Thoracic aorta (tissue), 2 donors: ENCODE measurements around the gene AK8. TPM values are rescaled to one million over a fixed set of nuclear protein-coding genes. Genes with fewer than 3 reads are reported as not detected.

Experiments
- ATAC-seq: fragments of 150-250 bp; one replicate; pipeline ENCODE4 v1.8.0; 2017; ENCODE audit warnings: low read depth; ENCODE audit not compliant: insufficient number of reproducible peaks, low FRiP score
- DNase-seq: peaks from one replicate; pipeline ENCODE4 v3.0.0-alpha.2; 2020; ENCODE audit warnings: low spot score
- H3K27ac ChIP-seq, 2 donors: fragments of 200-600 bp; sonication (generic); 1 replicate in 1 of 2; 2 replicates in 1 of 2; pipeline ENCODE4 v1.5.1; 2016; ENCODE audit warnings: mild to moderate bottlenecking in 2 of 2, moderate library complexity in 2 of 2
- H3K27me3 ChIP-seq: fragments of 200-600 bp; sonication (generic); replicated peaks from 2 replicates; pipeline ENCODE4 v1.6.0; 2016; ENCODE audit warnings: mild to moderate bottlenecking; ENCODE audit not compliant: insufficient read depth
- H3K36me3 ChIP-seq: fragments of 200-600 bp; sonication (generic); one replicate; pipeline ENCODE4 v1.5.1; 2016
- H3K4me1 ChIP-seq, 2 donors: fragments of 200-600 bp; sonication (generic); 1 replicate in 1 of 2; 2 replicates in 1 of 2; pipeline versions ENCODE4 v1.5.1 to v1.6.0; 2016; ENCODE audit warnings: low read depth in 2 of 2, mild to moderate bottlenecking in 1 of 2; ENCODE audit not compliant: control insufficient read depth in 1 of 2
- H3K4me3 ChIP-seq: fragments of 200-600 bp; sonication (generic); 2 replicates; pipeline ENCODE4 v1.5.1; 2016; ENCODE audit warnings: mild to moderate bottlenecking
- H3K9me3 ChIP-seq: fragments of 200-600 bp; sonication (generic); 2 replicates; pipeline ENCODE4 v1.5.1; 2016
- total RNA-seq, 2 donors: library from RNA; depleted of rRNA; stranded (reverse); fragments of >200 nt; gene quantifications; one replicate each; pipeline versions ENCODE4 v1.1.0 to v1.2.3, GENCODE V29; 2016
- TF ChIP-seq, protein P1 (sequence below): fragments of 200-600 bp; sonication (generic); IDR thresholded peaks from one replicate; pipeline ENCODE4 v1.5.1; 2019; ENCODE audit warnings: antibody characterized with exemption

The AK8 gene
- total RNA-seq, 2 donors from 2014 or later = 0.42 to 0.54 TPM

GRCh38 chr9:132887181-132888120 lies 9.4 kb upstream of the AK8 start:
- DNase-seq (no peak), ATAC-seq (no peak)
- no peaks in the 10 kb centered on the region for H3K9me3 ChIP-seq
- TF ChIP-seq, protein P1, sequence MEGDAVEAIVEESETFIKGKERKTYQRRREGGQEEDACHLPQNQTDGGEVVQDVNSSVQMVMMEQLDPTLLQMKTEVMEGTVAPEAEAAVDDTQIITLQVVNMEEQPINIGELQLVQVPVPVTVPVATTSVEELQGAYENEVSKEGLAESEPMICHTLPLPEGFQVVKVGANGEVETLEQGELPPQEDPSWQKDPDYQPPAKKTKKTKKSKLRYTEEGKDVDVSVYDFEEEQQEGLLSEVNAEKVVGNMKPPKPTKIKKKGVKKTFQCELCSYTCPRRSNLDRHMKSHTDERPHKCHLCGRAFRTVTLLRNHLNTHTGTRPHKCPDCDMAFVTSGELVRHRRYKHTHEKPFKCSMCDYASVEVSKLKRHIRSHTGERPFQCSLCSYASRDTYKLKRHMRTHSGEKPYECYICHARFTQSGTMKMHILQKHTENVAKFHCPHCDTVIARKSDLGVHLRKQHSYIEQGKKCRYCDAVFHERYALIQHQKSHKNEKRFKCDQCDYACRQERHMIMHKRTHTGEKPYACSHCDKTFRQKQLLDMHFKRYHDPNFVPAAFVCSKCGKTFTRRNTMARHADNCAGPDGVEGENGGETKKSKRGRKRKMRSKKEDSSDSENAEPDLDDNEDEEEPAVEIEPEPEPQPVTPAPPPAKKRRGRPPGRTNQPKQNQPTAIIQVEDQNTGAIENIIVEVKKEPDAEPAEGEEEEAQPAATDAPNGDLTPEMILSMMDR = no peak
- H3K36me3 ChIP-seq = peaks cover 7% of the 10 kb centered on the region
- no peaks in the 10 kb centered on the region for H3K4me1 ChIP-seq
- no peaks in the 10 kb centered on the region for H3K27me3 ChIP-seq
- no peak overlapping the region for H3K4me3 ChIP-seq
- no peak overlapping the region for H3K27ac ChIP-seq

DNA sequence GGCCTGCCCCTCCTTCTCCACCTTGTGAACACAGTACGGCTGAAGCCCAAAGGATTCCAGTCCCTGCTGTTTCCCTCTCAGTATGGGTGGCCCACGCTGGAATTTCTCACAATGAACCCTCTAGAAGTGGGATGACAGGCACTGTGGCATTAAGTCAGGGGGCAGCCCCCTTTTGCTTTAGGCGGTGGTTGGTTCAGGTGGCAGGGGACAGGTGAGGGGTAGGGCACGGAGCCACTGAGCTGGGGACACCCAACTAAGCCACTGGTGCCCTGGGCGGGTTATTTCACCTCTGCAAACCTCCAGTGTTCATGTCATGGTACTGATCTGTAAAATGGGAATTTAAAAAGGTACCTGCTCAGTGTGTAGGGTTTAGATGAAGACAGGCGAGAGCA lies 8.2 kb upstream of the AK8 start:
- H3K27me3 ChIP-seq = no peaks in the 10 kb centered on the region
- peaks cover 6% of the 10 kb centered on the region for H3K36me3 ChIP-seq
- ATAC-seq (no peak), DNase-seq (no peak)
- TF ChIP-seq, protein P1 = no peak
- no peak overlapping the region for H3K27ac ChIP-seq
- H3K4me1 ChIP-seq = no peaks in the 10 kb centered on the region
- H3K9me3 ChIP-seq = no peaks in the 10 kb centered on the region
- H3K4me3 ChIP-seq = no peak overlapping the region

- H3K4me1 ChIP-seq = no peaks in the 10 kb centered on the region
- no peaks in the 10 kb centered on the region for H3K9me3 ChIP-seq
- ATAC-seq (no peak), DNase-seq (no peak)
- H3K27me3 ChIP-seq = no peaks in the 10 kb centered on the region
- TF ChIP-seq, protein P1 = no peak
- no peak overlapping the region for H3K4me3 ChIP-seq
- H3K36me3 ChIP-seq = peaks cover 3% of the 10 kb centered on the region
- no peak overlapping the region for H3K27ac ChIP-seq
Observed at GRCh38 chr9:132885720-132886333, 7.7 kb upstream of the AK8 start.

GRCh38 chr9:132883349-132884294 lies 5.5 kb upstream of the AK8 start:
- TF ChIP-seq, protein P1 = no peak
- no peaks in the 10 kb centered on the region for H3K4me1 ChIP-seq
- DNase-seq (no peak), ATAC-seq (no peak)
- peaks cover 3% of the 10 kb centered on the region for H3K36me3 ChIP-seq
- H3K27me3 ChIP-seq = no peaks in the 10 kb centered on the region
- H3K27ac ChIP-seq = no peak overlapping the region
- H3K4me3 ChIP-seq = no peak overlapping the region
- H3K9me3 ChIP-seq = no peaks in the 10 kb centered on the region
